KMS-11 (cell line): Measurements from ENCODE around the gene LRRC4C.

Source experiments
- H2AFZ ChIP-seq: fragments of 200-600 bp; sonication (generic); 2 replicates; pipeline ENCODE4 v1.6.1; 2016; ENCODE audit warnings: antibody characterized with exemption, mixed run types, low read depth
- H3K27ac ChIP-seq: fragments of 200-600 bp; sonication (generic); 2 replicates; pipeline ENCODE4 v1.6.1; 2016; ENCODE audit warnings: mild to moderate bottlenecking, mixed run types
- H3K27me3 ChIP-seq: fragments of 200-600 bp; sonication (generic); 2 replicates; pipeline ENCODE4 v1.6.1; 2017; ENCODE audit warnings: mild to moderate bottlenecking, low read depth, mixed run types, moderate library complexity; ENCODE audit not compliant: insufficient read depth
- H3K36me3 ChIP-seq: fragments of 200-600 bp; sonication (generic); 2 replicates; pipeline ENCODE4 v1.6.1; 2017; ENCODE audit warnings: mild to moderate bottlenecking, mixed run types; ENCODE audit not compliant: insufficient read depth
- H3K4me1 ChIP-seq: fragments of 200-600 bp; sonication (generic); 2 replicates; pipeline ENCODE4 v1.6.1; 2016; ENCODE audit warnings: mild to moderate bottlenecking, low read depth, mixed run types; ENCODE audit not compliant: poor library complexity, severe bottlenecking
- H3K4me2 ChIP-seq: fragments of 200-600 bp; sonication (generic); 2 replicates; pipeline ENCODE4 v1.7.0; 2016; ENCODE audit warnings: mild to moderate bottlenecking, mixed run types
- H3K4me3 ChIP-seq: fragments of 200-600 bp; sonication (generic); IDR thresholded peaks from 2 replicates; pipeline ENCODE4 v1.6.1; 2017; ENCODE audit warnings: low read depth, low read length, mixed read lengths; ENCODE audit not compliant: insufficient read depth
- H3K79me2 ChIP-seq: fragments of 200-600 bp; sonication (generic); 2 replicates; pipeline ENCODE4 v1.6.1; 2016; ENCODE audit warnings: low read depth, mixed run types; ENCODE audit not compliant: insufficient read depth
- H3K9ac ChIP-seq: fragments of 200-600 bp; sonication (generic); 2 replicates; pipeline ENCODE4 v1.6.1; 2016; ENCODE audit warnings: mild to moderate bottlenecking, mixed run types
- H4K20me1 ChIP-seq: fragments of 200-600 bp; sonication (generic); 2 replicates; pipeline ENCODE4 v1.6.1; 2016; ENCODE audit warnings: mild to moderate bottlenecking, mixed run types; ENCODE audit not compliant: insufficient read depth
- TF ChIP-seq, protein P1 (sequence below): fragments of 200-600 bp; sonication (generic); conservative IDR thresholded peaks from 2 replicates; pipeline ENCODE4 v1.6.1; 2017; ENCODE audit warnings: low read depth, mild to moderate bottlenecking, antibody characterized with exemption, low read length, moderate library complexity, mixed read lengths

Gene LRRC4C

DNA sequence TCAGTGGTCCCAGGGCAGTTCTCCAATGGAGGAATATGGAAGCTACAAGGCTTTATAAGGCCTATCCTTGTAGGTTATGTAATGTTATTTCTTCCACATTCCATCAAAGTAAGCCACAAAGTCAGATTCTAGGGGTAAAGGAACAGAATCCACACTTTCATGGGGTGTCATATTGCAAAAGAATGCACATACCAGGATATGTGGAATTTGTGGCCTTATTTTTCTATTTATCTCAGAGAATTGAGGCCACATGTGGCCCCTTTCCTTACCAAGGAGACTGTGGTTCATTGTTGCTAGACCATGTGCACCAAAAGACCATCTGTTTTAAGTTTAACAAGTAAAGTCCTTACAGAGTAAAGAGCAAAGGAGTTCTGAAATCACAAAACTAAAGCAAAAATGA lies 12.9 kb downstream of the LRRC4C start:
- no peak overlapping the region for H3K9ac ChIP-seq
- H3K4me3 ChIP-seq = no peak overlapping the region
- H3K27ac ChIP-seq = no peak overlapping the region
- no peaks in the 10 kb centered on the region for H3K4me1 ChIP-seq
- H3K27me3 ChIP-seq = no peaks in the 10 kb centered on the region
- TF ChIP-seq, protein P1, sequence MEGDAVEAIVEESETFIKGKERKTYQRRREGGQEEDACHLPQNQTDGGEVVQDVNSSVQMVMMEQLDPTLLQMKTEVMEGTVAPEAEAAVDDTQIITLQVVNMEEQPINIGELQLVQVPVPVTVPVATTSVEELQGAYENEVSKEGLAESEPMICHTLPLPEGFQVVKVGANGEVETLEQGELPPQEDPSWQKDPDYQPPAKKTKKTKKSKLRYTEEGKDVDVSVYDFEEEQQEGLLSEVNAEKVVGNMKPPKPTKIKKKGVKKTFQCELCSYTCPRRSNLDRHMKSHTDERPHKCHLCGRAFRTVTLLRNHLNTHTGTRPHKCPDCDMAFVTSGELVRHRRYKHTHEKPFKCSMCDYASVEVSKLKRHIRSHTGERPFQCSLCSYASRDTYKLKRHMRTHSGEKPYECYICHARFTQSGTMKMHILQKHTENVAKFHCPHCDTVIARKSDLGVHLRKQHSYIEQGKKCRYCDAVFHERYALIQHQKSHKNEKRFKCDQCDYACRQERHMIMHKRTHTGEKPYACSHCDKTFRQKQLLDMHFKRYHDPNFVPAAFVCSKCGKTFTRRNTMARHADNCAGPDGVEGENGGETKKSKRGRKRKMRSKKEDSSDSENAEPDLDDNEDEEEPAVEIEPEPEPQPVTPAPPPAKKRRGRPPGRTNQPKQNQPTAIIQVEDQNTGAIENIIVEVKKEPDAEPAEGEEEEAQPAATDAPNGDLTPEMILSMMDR = no peak
- H2AFZ ChIP-seq = no peak overlapping the region
- no peaks in the 10 kb centered on the region for H3K36me3 ChIP-seq
- H3K79me2 ChIP-seq = no peaks in the 10 kb centered on the region
- H4K20me1 ChIP-seq = no peaks in the 10 kb centered on the region
- H3K4me2 ChIP-seq = no peak overlapping the region

GRCh38 chr11:41446107-41446506 lies 13.3 kb downstream of the LRRC4C start:
- no peak overlapping the region for H3K27ac ChIP-seq
- no peaks in the 10 kb centered on the region for H3K79me2 ChIP-seq
- TF ChIP-seq, protein P1 = no peak
- H3K36me3 ChIP-seq = no peaks in the 10 kb centered on the region
- H3K27me3 ChIP-seq = no peaks in the 10 kb centered on the region
- no peak overlapping the region for H3K4me2 ChIP-seq
- no peak overlapping the region for H3K9ac ChIP-seq
- H2AFZ ChIP-seq = no peak overlapping the region
- no peaks in the 10 kb centered on the region for H3K4me1 ChIP-seq
- no peaks in the 10 kb centered on the region for H4K20me1 ChIP-seq
- H3K4me3 ChIP-seq = no peak overlapping the region

DNA sequence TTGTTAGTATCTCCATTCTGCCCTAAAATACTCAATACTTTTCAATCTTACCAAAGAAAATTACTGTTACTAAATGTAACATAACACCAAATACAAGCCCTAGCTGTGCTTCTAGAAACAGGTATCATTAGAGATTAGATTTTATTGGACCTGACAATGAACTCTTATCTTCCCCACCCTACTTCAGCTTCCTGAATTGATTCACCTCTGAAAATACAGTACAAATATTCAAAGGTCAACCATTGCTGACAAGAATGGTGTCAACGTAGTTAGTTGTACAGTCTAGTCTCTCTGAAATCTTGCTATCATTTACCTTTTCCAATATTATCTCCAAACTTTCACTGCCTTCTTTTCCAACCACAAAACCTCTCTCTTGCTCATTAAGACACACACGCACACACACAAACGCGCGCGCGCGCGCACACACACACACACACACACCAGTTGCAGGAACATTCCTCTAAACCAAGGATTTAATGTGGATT lies 22.4 kb downstream of the LRRC4C start:
- no peak overlapping the region for H2AFZ ChIP-seq
- H3K9ac ChIP-seq = no peak overlapping the region
- no peaks in the 10 kb centered on the region for H4K20me1 ChIP-seq
- no peak overlapping the region for H3K27ac ChIP-seq
- H3K36me3 ChIP-seq = no peaks in the 10 kb centered on the region
- H3K4me1 ChIP-seq = no peaks in the 10 kb centered on the region
- no peak overlapping the region for H3K4me2 ChIP-seq
- H3K27me3 ChIP-seq = no peaks in the 10 kb centered on the region
- no peaks in the 10 kb centered on the region for H3K79me2 ChIP-seq
- no peak overlapping the region for H3K4me3 ChIP-seq
- TF ChIP-seq, protein P1 = no peak

DNA sequence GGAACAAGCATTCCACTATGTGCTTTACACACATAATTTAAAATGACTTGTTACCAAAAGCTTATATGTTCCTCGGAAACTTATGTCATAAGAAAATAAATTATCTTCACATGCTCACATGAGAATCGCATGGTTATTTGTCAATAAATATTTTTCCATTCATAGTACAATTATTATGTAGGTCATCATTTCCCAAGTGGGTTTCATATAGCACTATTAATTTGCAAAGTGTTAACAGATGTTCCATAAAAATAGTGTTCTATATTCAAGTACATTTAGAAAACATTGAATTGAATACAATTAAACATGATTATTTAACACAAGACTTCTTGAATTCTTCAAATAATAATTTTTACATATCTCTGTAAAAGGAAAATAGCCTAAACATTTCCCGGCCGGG lies 23.9 kb downstream of the LRRC4C start:
- H3K27me3 ChIP-seq = no peaks in the 10 kb centered on the region
- no peak overlapping the region for H3K4me3 ChIP-seq
- no peak overlapping the region for H3K4me2 ChIP-seq
- no peaks in the 10 kb centered on the region for H3K4me1 ChIP-seq
- H3K9ac ChIP-seq = no peak overlapping the region
- TF ChIP-seq, protein P1 = no peak
- H3K36me3 ChIP-seq = no peaks in the 10 kb centered on the region
- H4K20me1 ChIP-seq = no peaks in the 10 kb centered on the region
- no peak overlapping the region for H2AFZ ChIP-seq
- H3K27ac ChIP-seq = no peak overlapping the region
- H3K79me2 ChIP-seq = no peaks in the 10 kb centered on the region

GRCh38 chr11:41431784-41432183 lies 27.7 kb downstream of the LRRC4C start:
- Histone ChIP-seq H3K4me1 (no peaks in the 10 kb centered on the region), H3K27ac (no peak overlapping the region), H3K9ac (no peak overlapping the region), H3K36me3 (no peaks in the 10 kb centered on the region), H3K4me2 (no peak overlapping the region), H4K20me1 (no peaks in the 10 kb centered on the region), H2AFZ (no peak overlapping the region), H3K4me3 (no peak overlapping the region), H3K27me3 (no peaks in the 10 kb centered on the region), H3K79me2 (no peaks in the 10 kb centered on the region)
- TF ChIP-seq, protein P1 = peak; percentile 55
